Osteoblast (primary cell): ENCODE data around the gene TPGS2. TPM values are rescaled to one million over a fixed set of nuclear protein-coding genes. Genes with fewer than 3 reads are reported as not detected.

Experiments
- DNase-seq: peaks from one replicate; pipeline ENCODE4 v3.0.0; 2011; ENCODE audit warnings: low spot score, mixed read lengths; ENCODE audit not compliant: insufficient read length; ENCODE audit errors: missing footprints
- H2AFZ ChIP-seq: 2 replicates; pipeline ENCODE4 v1.6.0; 2011; ENCODE audit warnings: mild to moderate bottlenecking, low read length
- H3K27ac ChIP-seq: 2 replicates; pipeline ENCODE4 v1.5.1; 2011; ENCODE audit warnings: mild to moderate bottlenecking, low read depth, low read length, moderate library complexity
- H3K27me3 ChIP-seq: 2 replicates; pipeline ENCODE4 v1.6.0; 2012; ENCODE audit warnings: mild to moderate bottlenecking, control low read depth, inconsistent platforms, low read length, moderate library complexity; ENCODE audit not compliant: insufficient read depth
- H3K36me3 ChIP-seq: 2 replicates; pipeline ENCODE4 v1.5.1; 2011; ENCODE audit warnings: mild to moderate bottlenecking, low read length, control low read depth, moderate library complexity; ENCODE audit not compliant: insufficient read depth
- H3K4me1 ChIP-seq: 2 replicates; pipeline ENCODE4 v1.5.1; 2011; ENCODE audit warnings: mild to moderate bottlenecking, low read length, control low read depth, moderate library complexity; ENCODE audit not compliant: insufficient read depth
- H3K4me2 ChIP-seq: 2 replicates; pipeline ENCODE4 v1.6.0; 2011; ENCODE audit warnings: mild to moderate bottlenecking, low read length; ENCODE audit not compliant: insufficient read depth
- H3K4me3 ChIP-seq: fragments of 200-600 bp; sonication (generic); 3 replicates; pipeline ENCODE4 v1.5.1; 2012; ENCODE audit warnings: mild to moderate bottlenecking, low read length, inconsistent platforms; ENCODE audit not compliant: insufficient read depth
- H3K79me2 ChIP-seq: 2 replicates; pipeline ENCODE4 v1.6.0; 2012; ENCODE audit warnings: mild to moderate bottlenecking, low read length, control low read depth, inconsistent platforms; ENCODE audit not compliant: insufficient read depth
- H3K9me3 ChIP-seq: 2 replicates; pipeline ENCODE4 v1.5.1; 2011; ENCODE audit warnings: low read depth, low read length, control low read depth
- H4K20me1 ChIP-seq: 2 replicates; pipeline ENCODE4 v1.6.0; 2012; ENCODE audit warnings: mild to moderate bottlenecking, low read length, control low read depth; ENCODE audit not compliant: insufficient read depth
- total RNA-seq: library from RNA; depleted of rRNA; stranded (reverse); fragments of >200 nt; gene quantifications from 2 replicates; pipeline ENCODE4 v1.2.3, GENCODE V29; 2012
- TF ChIP-seq, protein P1 (sequence below): IDR thresholded peaks from 2 replicates; pipeline ENCODE4 v1.5.1; 2011; ENCODE audit warnings: mild to moderate bottlenecking, low read depth, low read length, moderate library complexity; ENCODE audit errors: extremely low read depth

The TPGS2 gene
- total RNA-seq, 1 donor: 98.8 TPM

DNA sequence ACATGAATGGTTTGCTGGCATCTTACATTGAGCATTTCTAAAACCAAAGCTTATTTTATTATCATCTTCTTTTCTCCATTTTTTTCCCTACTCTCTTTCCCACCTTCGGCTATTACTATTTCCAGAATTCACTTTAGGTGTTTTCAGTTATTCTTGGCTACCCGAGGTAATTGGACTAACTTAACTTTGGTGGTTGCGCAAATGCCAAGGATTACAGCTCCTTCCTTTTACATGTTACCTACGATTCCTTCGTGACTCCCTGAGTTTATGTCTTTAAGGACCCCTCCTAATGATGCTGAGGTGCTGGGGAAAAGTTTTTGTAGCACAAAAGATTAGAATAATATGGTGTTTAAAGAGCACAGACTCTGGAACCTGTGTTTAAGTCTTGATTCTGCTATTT is 14.4 kb upstream of the TPGS2 start:
- no peak for DNase-seq
- Histone ChIP-seq H3K79me2 (no peaks in the 10 kb centered on the region), H3K27me3 (no peaks in the 10 kb centered on the region)

DNA sequence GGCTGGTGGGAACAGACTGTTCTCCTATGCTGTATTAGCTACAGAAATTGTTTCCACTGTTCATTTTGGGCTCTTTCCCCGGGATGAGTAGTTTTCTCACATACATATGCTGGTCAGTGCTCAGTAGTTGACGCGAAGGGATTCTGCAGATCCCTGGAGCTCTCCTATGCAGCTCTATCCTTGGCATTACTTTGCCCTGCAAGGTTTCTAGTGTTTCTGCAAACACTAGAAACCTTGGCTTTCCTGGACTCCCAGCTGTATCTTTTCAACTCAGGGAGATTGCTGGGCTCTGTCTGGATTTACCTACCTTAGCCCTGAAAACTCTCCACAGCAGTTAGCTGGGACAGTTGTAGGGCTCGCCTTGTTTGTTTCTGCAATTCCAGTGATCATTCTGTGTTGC is 11.0 kb upstream of the TPGS2 start:
- Histone ChIP-seq H3K4me1 (peaks cover 3% of the 10 kb centered on the region), H4K20me1 (no peaks in the 10 kb centered on the region), H3K36me3 (no peaks in the 10 kb centered on the region), H3K27ac (no peak overlapping the region), H3K27me3 (no peaks in the 10 kb centered on the region), H3K9me3 (no peaks in the 10 kb centered on the region), H3K4me2 (no peak overlapping the region), H2AFZ (no peak overlapping the region), H3K79me2 (no peaks in the 10 kb centered on the region), H3K4me3 (no peak overlapping the region)
- DNase-seq: no peak
- TF ChIP-seq, protein P1, sequence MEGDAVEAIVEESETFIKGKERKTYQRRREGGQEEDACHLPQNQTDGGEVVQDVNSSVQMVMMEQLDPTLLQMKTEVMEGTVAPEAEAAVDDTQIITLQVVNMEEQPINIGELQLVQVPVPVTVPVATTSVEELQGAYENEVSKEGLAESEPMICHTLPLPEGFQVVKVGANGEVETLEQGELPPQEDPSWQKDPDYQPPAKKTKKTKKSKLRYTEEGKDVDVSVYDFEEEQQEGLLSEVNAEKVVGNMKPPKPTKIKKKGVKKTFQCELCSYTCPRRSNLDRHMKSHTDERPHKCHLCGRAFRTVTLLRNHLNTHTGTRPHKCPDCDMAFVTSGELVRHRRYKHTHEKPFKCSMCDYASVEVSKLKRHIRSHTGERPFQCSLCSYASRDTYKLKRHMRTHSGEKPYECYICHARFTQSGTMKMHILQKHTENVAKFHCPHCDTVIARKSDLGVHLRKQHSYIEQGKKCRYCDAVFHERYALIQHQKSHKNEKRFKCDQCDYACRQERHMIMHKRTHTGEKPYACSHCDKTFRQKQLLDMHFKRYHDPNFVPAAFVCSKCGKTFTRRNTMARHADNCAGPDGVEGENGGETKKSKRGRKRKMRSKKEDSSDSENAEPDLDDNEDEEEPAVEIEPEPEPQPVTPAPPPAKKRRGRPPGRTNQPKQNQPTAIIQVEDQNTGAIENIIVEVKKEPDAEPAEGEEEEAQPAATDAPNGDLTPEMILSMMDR: no peak

More for the DNA sequence above, 14.4 kb upstream of the TPGS2 start:
- Histone ChIP-seq H3K36me3 (no peaks in the 10 kb centered on the region), H3K4me1 (peaks cover 3% of the 10 kb centered on the region), H2AFZ (peak overlapping the region; percentile 66), H3K27ac (no peak overlapping the region), H4K20me1 (no peaks in the 10 kb centered on the region), H3K9me3 (no peaks in the 10 kb centered on the region), H3K4me3 (no peak overlapping the region), H3K4me2 (peak overlapping the region; percentile 68)
- TF ChIP-seq, protein P1: no peak

DNA sequence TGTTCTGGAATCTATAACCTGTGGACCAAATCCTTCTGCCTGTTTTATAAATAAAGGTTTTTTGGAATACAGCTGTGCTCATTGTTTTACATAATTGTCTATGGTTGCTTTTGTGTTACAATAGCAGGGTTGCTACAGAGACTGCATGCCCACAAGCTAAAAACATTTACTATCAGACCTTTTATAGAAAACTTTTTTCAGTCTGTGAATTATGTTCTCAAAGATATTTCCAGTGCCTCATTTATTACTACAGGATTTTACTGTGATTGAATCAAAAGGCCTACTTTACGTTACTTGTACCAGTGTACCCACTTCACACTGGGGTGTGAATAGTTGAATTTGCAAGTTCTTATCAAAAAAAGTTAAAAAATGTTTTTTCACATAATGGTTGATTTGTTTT is 7.1 kb upstream of the TPGS2 start:
- Histone ChIP-seq H3K27ac (no peak overlapping the region), H3K9me3 (no peaks in the 10 kb centered on the region), H3K27me3 (no peaks in the 10 kb centered on the region), H3K4me1 (no peaks in the 10 kb centered on the region), H3K4me3 (no peak overlapping the region), H3K4me2 (no peak overlapping the region), H3K36me3 (no peaks in the 10 kb centered on the region), H4K20me1 (no peaks in the 10 kb centered on the region), H2AFZ (no peak overlapping the region), H3K79me2 (peaks cover 5% of the 10 kb centered on the region)
- TF ChIP-seq, protein P1: no peak
- DNase-seq: no peak

DNA sequence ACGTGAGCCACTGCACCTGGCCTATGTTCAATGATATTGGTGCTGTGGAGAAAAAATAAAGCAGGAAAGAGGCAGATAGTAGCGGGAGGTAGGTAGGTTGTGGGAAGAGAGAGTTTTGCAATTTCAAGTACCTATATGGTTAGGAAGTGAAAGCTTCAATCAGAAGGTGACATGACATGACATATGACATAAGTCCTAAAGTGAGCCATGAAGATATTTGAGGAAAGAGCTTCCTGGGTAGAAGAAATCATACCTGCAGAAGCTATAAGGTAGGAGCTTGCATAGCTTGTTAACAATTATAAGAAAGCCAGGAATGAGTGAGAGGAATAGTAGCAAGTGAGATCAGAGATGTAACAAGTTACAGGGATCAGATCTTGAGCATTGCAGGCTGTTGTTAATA is 4.3 kb upstream of the TPGS2 start:
- no peak overlapping the region for H3K4me3 ChIP-seq
- H3K4me1 ChIP-seq: peaks cover 7% of the 10 kb centered on the region
- no peak overlapping the region for H2AFZ ChIP-seq
- H4K20me1 ChIP-seq: no peaks in the 10 kb centered on the region
- TF ChIP-seq, protein P1: no peak
- no peak for DNase-seq
- H3K79me2 ChIP-seq: peaks cover 19% of the 10 kb centered on the region
- no peak overlapping the region for H3K4me2 ChIP-seq
- no peak overlapping the region for H3K27ac ChIP-seq
- H3K9me3 ChIP-seq: no peaks in the 10 kb centered on the region
- no peaks in the 10 kb centered on the region for H3K27me3 ChIP-seq
- H3K36me3 ChIP-seq: no peaks in the 10 kb centered on the region
